KMS-11 (cell line): ENCODE measurements around the gene COQ3.

Experiments
- H2AFZ ChIP-seq: fragments of 200-600 bp; sonication (generic); 2 replicates; pipeline ENCODE4 v1.6.1; 2016; ENCODE audit warnings: antibody characterized with exemption, mixed run types, low read depth
- H3K27ac ChIP-seq: fragments of 200-600 bp; sonication (generic); 2 replicates; pipeline ENCODE4 v1.6.1; 2016; ENCODE audit warnings: mild to moderate bottlenecking, mixed run types
- H3K27me3 ChIP-seq: fragments of 200-600 bp; sonication (generic); 2 replicates; pipeline ENCODE4 v1.6.1; 2017; ENCODE audit warnings: mild to moderate bottlenecking, low read depth, mixed run types, moderate library complexity; ENCODE audit not compliant: insufficient read depth
- H3K36me3 ChIP-seq: fragments of 200-600 bp; sonication (generic); 2 replicates; pipeline ENCODE4 v1.6.1; 2017; ENCODE audit warnings: mild to moderate bottlenecking, mixed run types; ENCODE audit not compliant: insufficient read depth
- H3K4me1 ChIP-seq: fragments of 200-600 bp; sonication (generic); 2 replicates; pipeline ENCODE4 v1.6.1; 2016; ENCODE audit warnings: mild to moderate bottlenecking, low read depth, mixed run types; ENCODE audit not compliant: poor library complexity, severe bottlenecking
- H3K4me2 ChIP-seq: fragments of 200-600 bp; sonication (generic); 2 replicates; pipeline ENCODE4 v1.7.0; 2016; ENCODE audit warnings: mild to moderate bottlenecking, mixed run types
- H3K4me3 ChIP-seq: fragments of 200-600 bp; sonication (generic); IDR thresholded peaks from 2 replicates; pipeline ENCODE4 v1.6.1; 2017; ENCODE audit warnings: low read depth, low read length, mixed read lengths; ENCODE audit not compliant: insufficient read depth
- H3K79me2 ChIP-seq: fragments of 200-600 bp; sonication (generic); 2 replicates; pipeline ENCODE4 v1.6.1; 2016; ENCODE audit warnings: low read depth, mixed run types; ENCODE audit not compliant: insufficient read depth
- H3K9ac ChIP-seq: fragments of 200-600 bp; sonication (generic); 2 replicates; pipeline ENCODE4 v1.6.1; 2016; ENCODE audit warnings: mild to moderate bottlenecking, mixed run types
- H4K20me1 ChIP-seq: fragments of 200-600 bp; sonication (generic); 2 replicates; pipeline ENCODE4 v1.6.1; 2016; ENCODE audit warnings: mild to moderate bottlenecking, mixed run types; ENCODE audit not compliant: insufficient read depth
- TF ChIP-seq, protein P1 (sequence below): fragments of 200-600 bp; sonication (generic); conservative IDR thresholded peaks from 2 replicates; pipeline ENCODE4 v1.6.1; 2017; ENCODE audit warnings: low read depth, mild to moderate bottlenecking, antibody characterized with exemption, low read length, moderate library complexity, mixed read lengths

COQ3 gene

GRCh38 chr6:99424022-99424421 is 30.0 kb upstream of the COQ3 start:
- H3K27ac ChIP-seq = peak overlapping the region; percentile 90; the same call in 1 of the 2 replicates
- H2AFZ ChIP-seq = no peak overlapping the region
- H3K4me2 ChIP-seq = peak overlapping the region; percentile 88
- no peaks in the 10 kb centered on the region for H3K36me3 ChIP-seq
- no peak overlapping the region for H3K4me3 ChIP-seq
- no peaks in the 10 kb centered on the region for H3K27me3 ChIP-seq
- peaks cover 55% of the 10 kb centered on the region for H3K79me2 ChIP-seq
- TF ChIP-seq, protein P1, sequence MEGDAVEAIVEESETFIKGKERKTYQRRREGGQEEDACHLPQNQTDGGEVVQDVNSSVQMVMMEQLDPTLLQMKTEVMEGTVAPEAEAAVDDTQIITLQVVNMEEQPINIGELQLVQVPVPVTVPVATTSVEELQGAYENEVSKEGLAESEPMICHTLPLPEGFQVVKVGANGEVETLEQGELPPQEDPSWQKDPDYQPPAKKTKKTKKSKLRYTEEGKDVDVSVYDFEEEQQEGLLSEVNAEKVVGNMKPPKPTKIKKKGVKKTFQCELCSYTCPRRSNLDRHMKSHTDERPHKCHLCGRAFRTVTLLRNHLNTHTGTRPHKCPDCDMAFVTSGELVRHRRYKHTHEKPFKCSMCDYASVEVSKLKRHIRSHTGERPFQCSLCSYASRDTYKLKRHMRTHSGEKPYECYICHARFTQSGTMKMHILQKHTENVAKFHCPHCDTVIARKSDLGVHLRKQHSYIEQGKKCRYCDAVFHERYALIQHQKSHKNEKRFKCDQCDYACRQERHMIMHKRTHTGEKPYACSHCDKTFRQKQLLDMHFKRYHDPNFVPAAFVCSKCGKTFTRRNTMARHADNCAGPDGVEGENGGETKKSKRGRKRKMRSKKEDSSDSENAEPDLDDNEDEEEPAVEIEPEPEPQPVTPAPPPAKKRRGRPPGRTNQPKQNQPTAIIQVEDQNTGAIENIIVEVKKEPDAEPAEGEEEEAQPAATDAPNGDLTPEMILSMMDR = no peak
- peaks cover 4% of the 10 kb centered on the region; the same call in 1 of the 2 replicates for H4K20me1 ChIP-seq
- H3K4me1 ChIP-seq = peaks cover 26% of the 10 kb centered on the region
- H3K9ac ChIP-seq = peak overlapping the region; percentile 80; the same call in 1 of the 2 replicates

DNA sequence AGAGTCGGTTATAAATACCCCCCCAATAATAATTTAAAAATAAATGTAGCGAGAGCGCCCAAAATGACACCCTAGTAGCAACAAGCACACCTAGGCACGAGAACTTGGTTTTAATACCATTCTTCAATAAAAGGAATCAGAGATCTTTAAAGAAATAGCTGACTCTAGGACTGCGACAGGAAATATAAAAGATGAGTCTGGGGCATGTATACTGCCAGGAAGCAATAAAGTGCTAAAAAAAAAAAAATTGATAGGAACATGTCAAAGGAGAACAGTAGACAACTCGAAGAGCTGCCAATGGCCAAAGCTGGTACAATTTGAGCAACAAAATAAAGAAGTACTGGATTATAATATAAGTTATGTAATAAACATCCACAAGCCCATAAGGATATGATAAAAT is 28.9 kb upstream of the COQ3 start:
- Histone ChIP-seq H2AFZ (no peak overlapping the region), H3K36me3 (no peaks in the 10 kb centered on the region), H3K27ac (no peak overlapping the region), H3K4me3 (no peak overlapping the region), H3K4me2 (no peak overlapping the region), H3K9ac (no peak overlapping the region), H3K79me2 (peaks cover 63% of the 10 kb centered on the region), H3K4me1 (peaks cover 26% of the 10 kb centered on the region), H3K27me3 (no peaks in the 10 kb centered on the region), H4K20me1 (peaks cover 4% of the 10 kb centered on the region; the same call in 1 of the 2 replicates)
- TF ChIP-seq, protein P1 = no peak

DNA sequence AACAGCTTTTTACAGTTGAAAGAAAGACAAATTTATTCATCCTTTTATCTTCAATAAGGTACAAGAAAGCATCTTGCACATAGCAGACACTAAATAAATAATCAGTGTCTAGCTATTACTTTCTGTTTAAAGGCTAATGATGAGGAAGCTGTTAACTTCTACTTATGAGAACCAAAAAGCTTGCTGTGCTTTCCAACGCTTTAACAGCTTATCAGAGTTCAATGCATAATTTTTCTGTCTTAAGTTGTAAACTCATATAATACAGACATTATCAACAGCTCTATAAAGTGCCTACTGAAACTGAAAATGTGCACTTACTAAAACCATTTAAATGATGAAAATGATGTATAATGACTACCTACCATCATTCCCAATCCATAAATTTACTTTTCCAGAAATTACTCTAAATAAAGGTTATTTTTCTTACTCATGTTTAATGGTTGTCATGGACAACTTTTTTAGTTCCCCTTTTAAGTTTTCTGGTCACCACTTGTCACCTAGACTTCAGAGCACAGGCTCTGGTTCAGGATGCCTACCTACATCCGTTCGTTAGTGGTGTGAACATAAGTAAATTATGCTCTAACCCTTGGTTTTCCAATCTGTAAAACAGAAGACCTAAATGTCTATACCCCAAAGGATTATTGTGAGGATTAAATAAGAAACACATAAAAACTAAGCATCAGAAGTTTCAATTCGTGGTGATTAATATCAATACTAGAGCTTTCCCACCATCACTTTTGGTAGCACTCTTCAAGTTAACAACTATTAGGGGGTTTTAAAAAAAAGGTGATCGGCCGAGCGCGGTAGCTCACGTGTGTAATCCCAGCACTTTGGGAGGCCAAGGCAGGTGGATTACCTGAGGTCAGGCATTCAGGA is 23.1 kb upstream of the COQ3 start:
- Histone ChIP-seq H3K4me3 (no peak overlapping the region), H3K4me1 (no peaks in the 10 kb centered on the region), H3K4me2 (no peak overlapping the region), H2AFZ (no peak overlapping the region), H4K20me1 (0 out of 2 replicates have a peak, but pooled peaks cover 6% of the 10 kb centered on the region), H3K27ac (no peak overlapping the region), H3K9ac (no peak overlapping the region), H3K36me3 (no peaks in the 10 kb centered on the region), H3K79me2 (peaks cover 69% of the 10 kb centered on the region), H3K27me3 (no peaks in the 10 kb centered on the region)
- TF ChIP-seq, protein P1 = no peak

DNA sequence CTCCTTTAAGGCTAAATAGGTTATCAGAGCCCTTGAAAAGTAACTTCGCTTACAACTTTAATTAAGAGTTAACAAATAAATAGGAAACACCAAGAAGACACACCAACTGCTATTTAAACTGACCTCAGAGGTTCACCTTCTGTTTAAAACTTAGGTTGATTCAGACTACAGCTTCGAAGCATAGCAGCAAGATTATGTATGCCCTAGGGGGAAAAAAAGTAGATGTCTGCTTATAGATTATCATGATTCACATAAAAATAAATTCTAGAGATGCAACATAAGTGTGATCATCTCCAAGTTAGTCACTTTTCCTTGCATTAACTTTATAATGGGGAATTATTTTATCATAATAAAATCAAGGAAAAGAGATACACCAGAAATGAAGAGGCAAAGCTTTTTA is 22.2 kb upstream of the COQ3 start:
- 0 out of 2 replicates have a peak, but pooled peaks cover 6% of the 10 kb centered on the region for H4K20me1 ChIP-seq
- H3K27ac ChIP-seq = no peak overlapping the region
- no peaks in the 10 kb centered on the region for H3K27me3 ChIP-seq
- no peaks in the 10 kb centered on the region for H3K36me3 ChIP-seq
- H3K4me2 ChIP-seq = no peak overlapping the region
- no peak overlapping the region for H3K4me3 ChIP-seq
- H3K9ac ChIP-seq = no peak overlapping the region
- peaks cover 60% of the 10 kb centered on the region for H3K79me2 ChIP-seq
- TF ChIP-seq, protein P1 = no peak
- no peak overlapping the region for H2AFZ ChIP-seq
- no peaks in the 10 kb centered on the region for H3K4me1 ChIP-seq
